OCI-LY3 (cell line): ENCODE results near the gene PMFBP1.

ENCODE experiments used
- H2AFZ ChIP-seq: fragments of 200-600, 300-600 bp; shearing (Covaris generic); 2 replicates; pipeline ENCODE4 v1.6.0; 2014; ENCODE audit warnings: antibody characterized with exemption, low read depth, low read length
- H3K27ac ChIP-seq: fragments of 200-600, 300-600 bp; sonication (generic); 2 replicates; pipeline ENCODE4 v1.5.1; 2014; ENCODE audit warnings: mild to moderate bottlenecking, low read length, moderate library complexity, mixed read lengths
- H3K27me3 ChIP-seq: fragments of 200-600, 300-600 bp; sonication (generic); 2 replicates; pipeline ENCODE4 v1.6.1; 2014; ENCODE audit warnings: low read depth, low read length, mixed read lengths
- H3K36me3 ChIP-seq: fragments of 200-600, 300-600 bp; sonication (generic); replicated peaks from 2 replicates; pipeline ENCODE3; 2014; ENCODE audit warnings: low read depth, low read length, mixed read lengths
- H3K4me1 ChIP-seq: fragments of 300-600, 200-600 bp; sonication (generic); 2 replicates; pipeline ENCODE4 v1.6.1; 2014; ENCODE audit warnings: low read length, mixed read lengths
- H3K4me2 ChIP-seq: fragments of 200-600, 300-600 bp; sonication (generic); 2 replicates; pipeline ENCODE4 v1.6.1; 2014; ENCODE audit warnings: low read length, mixed read lengths
- H3K4me3 ChIP-seq: fragments of 300-600, 200-600 bp; sonication (generic); 2 replicates; pipeline ENCODE4 v1.5.1; 2014; ENCODE audit warnings: antibody characterized with exemption, mild to moderate bottlenecking, low read length, moderate library complexity
- H3K79me2 ChIP-seq: fragments of 300-600, 200-600 bp; shearing (Covaris generic); 2 replicates; pipeline ENCODE4 v1.6.1; 2014; ENCODE audit warnings: mild to moderate bottlenecking, low read length, mixed read lengths
- H3K9ac ChIP-seq: fragments of 300-600, 200-600 bp; shearing (Covaris generic); 2 replicates; pipeline ENCODE4 v1.6.0; 2014; ENCODE audit warnings: mild to moderate bottlenecking, low read length, moderate library complexity
- H3K9me3 ChIP-seq: fragments of 200-600, 300-600 bp; shearing (Covaris generic); 2 replicates; pipeline ENCODE4 v1.6.1; 2014; ENCODE audit warnings: low read length, mixed read lengths; ENCODE audit not compliant: insufficient read depth
- H4K20me1 ChIP-seq: fragments of 200-600, 300-600 bp; sonication (generic); 2 replicates; pipeline ENCODE4 v1.6.1; 2016; ENCODE audit warnings: low read length, mixed read lengths; ENCODE audit not compliant: insufficient read depth
- CTCF ChIP-seq: fragments of 200-600, 300-600 bp; sonication (generic); IDR thresholded peaks from 2 replicates; pipeline ENCODE4 v1.5.1; 2014; ENCODE audit warnings: antibody characterized with exemption, low read length, low read depth
- EZH2phosphoT487 ChIP-seq: fragments of 200-600 bp; shearing (Covaris generic); IDR thresholded peaks from 2 replicates; pipeline ENCODE4 v1.6.1; 2018; ENCODE audit warnings: antibody characterized with exemption, mixed run types, low read depth

PMFBP1 gene

GRCh38 chr16:72132726-72133125 is 39.2 kb downstream of the PMFBP1 start:
- Histone ChIP-seq H3K36me3 (no peaks in the 10 kb centered on the region), H3K4me1 (peaks cover 15% of the 10 kb centered on the region), H3K79me2 (no peaks in the 10 kb centered on the region), H3K4me2 (no peak overlapping the region; the same call in 1 of the 2 replicates), H3K9me3 (no peaks in the 10 kb centered on the region), H4K20me1 (no peaks in the 10 kb centered on the region), H2AFZ (no peak overlapping the region), H3K4me3 (no peak overlapping the region), H3K9ac (no peak overlapping the region), H3K27me3 (no peaks in the 10 kb centered on the region), H3K27ac (no peak overlapping the region)
- TF ChIP-seq CTCF (no peak), EZH2phosphoT487 (no peak)

DNA sequence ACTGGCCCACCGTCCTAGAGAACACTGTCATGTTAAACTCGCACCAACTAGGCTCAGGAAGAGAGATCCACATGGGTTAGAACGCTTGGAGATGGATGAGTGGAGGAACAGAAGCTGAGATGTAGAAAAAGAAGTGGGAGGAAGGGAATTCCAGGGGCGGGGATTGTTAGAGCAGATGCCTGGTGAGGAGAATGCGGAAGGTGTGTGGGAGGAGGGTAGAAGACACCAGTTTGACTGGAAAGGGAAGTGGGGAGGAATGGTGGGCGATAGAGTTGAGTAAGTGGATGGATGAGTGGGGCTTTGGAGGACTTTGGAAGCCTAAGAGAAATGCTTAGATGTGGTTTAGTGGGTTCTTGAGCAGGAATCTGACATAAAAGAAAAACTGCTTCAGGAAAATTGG is 40.9 kb downstream of the PMFBP1 start:
- TF ChIP-seq EZH2phosphoT487 (no peak), CTCF (no peak)
- H3K27me3 ChIP-seq: no peaks in the 10 kb centered on the region
- H3K79me2 ChIP-seq: no peaks in the 10 kb centered on the region
- no peak overlapping the region for H2AFZ ChIP-seq
- H3K9ac ChIP-seq: no peak overlapping the region
- no peaks in the 10 kb centered on the region for H3K36me3 ChIP-seq
- H3K9me3 ChIP-seq: no peaks in the 10 kb centered on the region
- H3K4me3 ChIP-seq: no peak overlapping the region
- H3K4me2 ChIP-seq: no peak overlapping the region
- no peak overlapping the region for H3K27ac ChIP-seq
- no peaks in the 10 kb centered on the region for H4K20me1 ChIP-seq
- H3K4me1 ChIP-seq: peaks cover 15% of the 10 kb centered on the region

DNA sequence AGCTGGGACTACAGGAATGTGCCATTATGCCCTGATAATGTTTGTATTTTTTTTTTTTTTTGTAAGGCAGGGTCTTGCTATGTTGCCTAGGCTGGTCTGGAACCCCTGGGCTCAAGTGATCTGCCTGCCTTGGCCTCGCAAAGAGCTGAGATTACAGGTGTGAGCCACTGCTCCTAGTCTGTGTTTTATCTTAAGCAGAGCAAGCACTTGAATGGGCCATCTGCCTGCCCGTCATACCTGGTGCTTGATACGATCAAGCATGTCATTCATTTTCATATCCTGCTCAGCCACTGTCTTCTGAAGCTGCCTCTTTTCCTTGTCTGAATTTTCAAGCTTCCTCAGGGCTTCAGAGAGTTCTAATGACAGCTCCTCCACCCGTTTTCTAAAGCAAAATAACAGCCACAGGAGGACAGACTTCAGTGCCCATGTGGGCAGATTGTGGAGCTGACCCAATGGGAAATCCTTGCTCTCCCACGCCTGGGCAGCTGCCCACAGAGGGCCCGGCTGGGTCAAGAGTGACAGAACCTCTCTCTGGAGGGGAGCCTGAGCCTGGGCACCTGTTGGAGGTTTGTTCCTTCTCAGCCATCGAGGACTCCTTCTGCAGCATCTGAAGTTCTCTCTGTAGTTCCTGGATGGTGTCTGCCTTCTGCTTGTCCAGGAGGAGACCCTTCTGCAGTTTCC is 41.8 kb downstream of the PMFBP1 start:
- H3K79me2 ChIP-seq: no peaks in the 10 kb centered on the region
- TF ChIP-seq CTCF (no peak), EZH2phosphoT487 (no peak)
- no peak overlapping the region for H3K27ac ChIP-seq
- H3K27me3 ChIP-seq: no peaks in the 10 kb centered on the region
- no peak overlapping the region for H3K4me3 ChIP-seq
- no peak overlapping the region for H3K9ac ChIP-seq
- peaks cover 22% of the 10 kb centered on the region for H3K4me1 ChIP-seq
- H3K4me2 ChIP-seq: no peak overlapping the region; the same call in 1 of the 2 replicates
- H2AFZ ChIP-seq: no peak overlapping the region
- no peaks in the 10 kb centered on the region for H3K9me3 ChIP-seq
- H3K36me3 ChIP-seq: no peaks in the 10 kb centered on the region
- H4K20me1 ChIP-seq: no peaks in the 10 kb centered on the region

DNA sequence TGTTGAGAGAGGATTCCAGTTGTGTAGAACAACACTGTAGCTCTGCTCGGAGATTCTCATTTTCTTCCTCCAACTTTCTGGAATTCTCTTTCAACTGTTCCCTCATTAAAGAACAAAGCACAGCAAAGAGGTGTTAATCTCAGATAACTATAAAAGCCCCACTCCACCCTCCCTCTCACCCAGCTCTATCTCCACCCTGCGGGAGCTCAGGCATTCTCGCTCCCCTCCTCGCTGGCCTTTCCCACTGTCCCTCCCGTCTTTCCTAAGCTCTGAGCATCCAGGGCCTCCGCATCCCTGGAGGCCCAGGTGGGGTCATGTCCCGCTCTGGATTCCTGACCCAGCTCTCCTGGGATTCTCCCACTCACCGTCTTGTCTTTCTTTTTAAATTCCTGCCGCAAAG is 43.3 kb downstream of the PMFBP1 start:
- no peak overlapping the region for H3K27ac ChIP-seq
- TF ChIP-seq CTCF (no peak), EZH2phosphoT487 (no peak)
- no peaks in the 10 kb centered on the region for H3K27me3 ChIP-seq

More for the DNA sequence above, 43.3 kb downstream of the PMFBP1 start:
- Histone ChIP-seq H3K9me3 (no peaks in the 10 kb centered on the region), H4K20me1 (no peaks in the 10 kb centered on the region), H3K4me3 (no peak overlapping the region), H3K36me3 (no peaks in the 10 kb centered on the region), H2AFZ (no peak overlapping the region), H3K4me1 (peaks cover 22% of the 10 kb centered on the region), H3K9ac (no peak overlapping the region), H3K79me2 (no peaks in the 10 kb centered on the region), H3K4me2 (no peak overlapping the region)
